Astrocyte (in vitro differentiated cells and primary cell): ENCODE data around the gene TMEM150A. TPM values are rescaled to one million over a fixed set of nuclear protein-coding genes. Genes with fewer than 3 reads are reported as not detected.

Experiments
- DNase-seq: peaks from one replicate; pipeline ENCODE4 v3.0.0-alpha.2; 2010; ENCODE audit warnings: low read depth
- FAIRE-seq: peaks from 2 replicates; lab custom pipeline; 2011; peaks lifted over from hg19 to GRCh38; lab: Jason Lieb, UNC
- H2AFZ ChIP-seq: 2 replicates; pipeline ENCODE4 v1.6.0; 2012; ENCODE audit warnings: low read depth, low read length, inconsistent platforms
- H3K27ac ChIP-seq: 2 replicates; pipeline ENCODE4 v1.5.1; 2011; ENCODE audit warnings: low read depth, low read length, inconsistent platforms
- H3K27me3 ChIP-seq: 2 replicates; pipeline ENCODE4 v1.6.0; 2011; ENCODE audit warnings: low read length, inconsistent platforms; ENCODE audit not compliant: insufficient read depth
- H3K36me3 ChIP-seq: 2 replicates; pipeline ENCODE4 v1.5.1; 2011; ENCODE audit warnings: low read length, inconsistent platforms; ENCODE audit not compliant: insufficient read depth
- H3K4me1 ChIP-seq: 2 replicates; pipeline ENCODE4 v1.5.1; 2011; ENCODE audit warnings: low read length, inconsistent platforms; ENCODE audit not compliant: insufficient read depth
- H3K4me2 ChIP-seq: 2 replicates; pipeline ENCODE4 v1.6.0; 2012; ENCODE audit warnings: low read length, inconsistent platforms
- H3K4me3 ChIP-seq: 2 replicates; pipeline ENCODE4 v1.5.1; 2011; ENCODE audit warnings: low read depth, mild to moderate bottlenecking, low read length, inconsistent platforms; ENCODE audit not compliant: insufficient read depth
- H3K79me2 ChIP-seq: 2 replicates; pipeline ENCODE4 v1.6.0; 2012; ENCODE audit warnings: mild to moderate bottlenecking, low read length, inconsistent platforms; ENCODE audit not compliant: insufficient read depth
- H3K9ac ChIP-seq: 2 replicates; pipeline ENCODE4 v1.6.0; 2012; ENCODE audit warnings: mild to moderate bottlenecking, low read length, inconsistent platforms
- H3K9me3 ChIP-seq: 2 replicates; pipeline ENCODE4 v1.5.1; 2012; ENCODE audit warnings: low read depth, mild to moderate bottlenecking, low read length, inconsistent platforms; ENCODE audit not compliant: insufficient read depth
- H4K20me1 ChIP-seq: 2 replicates; pipeline ENCODE4 v1.6.0; 2012; ENCODE audit warnings: low read length, inconsistent platforms; ENCODE audit not compliant: insufficient read depth
- H3K27ac Mint-ChIP-seq: one replicate; pipeline ENCODE4 v1.8.0; 2021; ENCODE audit warnings: mild to moderate bottlenecking, mixed read lengths; ENCODE audit not compliant: unreplicated experiment
- H3K27me3 Mint-ChIP-seq: one replicate; pipeline ENCODE4 v1.8.0; 2021; ENCODE audit warnings: low read depth, mixed read lengths; ENCODE audit not compliant: unreplicated experiment
- H3K36me3 Mint-ChIP-seq: one replicate; pipeline ENCODE4 v1.8.0; 2021; ENCODE audit warnings: low read depth, mixed read lengths; ENCODE audit not compliant: unreplicated experiment
- H3K4me1 Mint-ChIP-seq: one replicate; pipeline ENCODE4 v1.8.0; 2021; ENCODE audit warnings: low read depth, mixed read lengths; ENCODE audit not compliant: unreplicated experiment
- H3K4me3 Mint-ChIP-seq: one replicate; pipeline ENCODE4 v1.8.0; 2021; ENCODE audit warnings: mild to moderate bottlenecking, moderate library complexity, mixed read lengths; ENCODE audit not compliant: unreplicated experiment
- H3K9me3 Mint-ChIP-seq: one replicate; pipeline ENCODE4 v1.8.0; 2021; ENCODE audit warnings: mild to moderate bottlenecking, mixed read lengths; ENCODE audit not compliant: unreplicated experiment
- CTCF ChIP-seq: IDR thresholded peaks from 2 replicates; pipeline ENCODE4 v1.5.1; 2011; ENCODE audit warnings: low read depth, mild to moderate bottlenecking, inconsistent platforms, low read length, moderate library complexity; ENCODE audit not compliant: insufficient read depth
- EZH2 ChIP-seq: IDR thresholded peaks from 2 replicates; pipeline ENCODE4 v1.6.1; 2012; ENCODE audit warnings: mild to moderate bottlenecking, low read length, inconsistent platforms; ENCODE audit not compliant: insufficient read depth
- total RNA-seq: library from RNA; stranded (reverse); gene quantifications from 2 replicates; pipeline ENCODE4 v1.2.1, GENCODE V29; 2021

Gene TMEM150A
- total RNA-seq, 1 donor from 2014 or later: 20.4 TPM

- TF ChIP-seq CTCF: no peak
- TF ChIP-seq EZH2: no peak
- Histone ChIP-seq H3K27me3 (no peaks in the 10 kb centered on the region), H3K9ac (peak overlapping the region; percentile 95), H3K9me3 (no peaks in the 10 kb centered on the region), H3K36me3 (peaks cover 8% of the 10 kb centered on the region), H3K4me1 (peaks cover 21% of the 10 kb centered on the region), H3K4me3 (no peak overlapping the region), H3K27ac (no peak overlapping the region), H3K4me2 (peak overlapping the region; percentile 88), H2AFZ (no peak overlapping the region), H3K79me2 (peaks cover 34% of the 10 kb centered on the region), H4K20me1 (peaks cover 24% of the 10 kb centered on the region)
- H3K4me3 Mint-ChIP-seq: peak overlapping the region; percentile 100
- H3K36me3 Mint-ChIP-seq: peaks cover 10% of the 10 kb centered on the region
- no peaks in the 10 kb centered on the region for H3K9me3 Mint-ChIP-seq
- no peaks in the 10 kb centered on the region for H3K27me3 Mint-ChIP-seq
- no peak for DNase-seq
- peak overlapping the region; percentile 34 for H3K27ac Mint-ChIP-seq
- peaks cover 14% of the 10 kb centered on the region for H3K4me1 Mint-ChIP-seq
- no peak for FAIRE-seq
Measured at GRCh38 chr2:85597241-85597640, 5.3 kb downstream of the TMEM150A start.

- no peak for TF ChIP-seq CTCF
- no peak for TF ChIP-seq EZH2
- H3K27ac ChIP-seq: peak overlapping the region; percentile 94
- H3K9ac ChIP-seq: peak overlapping the region; percentile 95
Measured at GRCh38 chr2:85596486-85597143, 5.9 kb downstream of the TMEM150A start.

DNA sequence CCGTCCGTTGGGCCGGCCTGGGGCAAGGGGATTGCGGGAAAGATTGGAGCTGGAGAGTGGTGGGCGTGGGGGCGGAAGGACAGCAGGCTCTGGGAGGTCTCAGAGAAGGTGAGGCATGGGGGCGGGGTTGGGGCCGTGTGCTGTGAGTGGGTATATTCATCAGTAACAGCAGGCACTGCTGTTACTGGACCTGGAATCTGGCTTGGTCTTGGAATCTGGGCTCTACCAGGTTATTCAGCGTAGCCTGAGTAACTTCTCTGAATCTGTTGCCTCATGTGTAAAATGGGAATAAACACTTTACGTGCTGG, 6.5 kb downstream of the TMEM150A start:
- Mint-ChIP-seq H3K27me3 (no peaks in the 10 kb centered on the region), H3K4me1 (peaks cover 23% of the 10 kb centered on the region), H3K27ac (peak overlapping the region; percentile 94), H3K36me3 (peaks cover 10% of the 10 kb centered on the region), H3K4me3 (peak overlapping the region; percentile 100), H3K9me3 (peaks cover 3% of the 10 kb centered on the region)
- peak overlapping the region; percentile 88 for H3K4me2 ChIP-seq
- FAIRE-seq (no peak), DNase-seq (no peak)
- peak overlapping the region; percentile 95 for H3K9ac ChIP-seq
- H3K4me3 ChIP-seq: peak overlapping the region; percentile 93
- peaks cover 8% of the 10 kb centered on the region for H3K36me3 ChIP-seq
- H3K79me2 ChIP-seq: peaks cover 30% of the 10 kb centered on the region
- peak overlapping the region; percentile 94 for H3K27ac ChIP-seq
- no peaks in the 10 kb centered on the region for H3K27me3 ChIP-seq
- TF ChIP-seq EZH2 (no peak), CTCF (no peak)
- peak overlapping the region; percentile 77 for H2AFZ ChIP-seq
- H3K9me3 ChIP-seq: no peaks in the 10 kb centered on the region
- peaks cover 24% of the 10 kb centered on the region for H4K20me1 ChIP-seq
- H3K4me1 ChIP-seq: peaks cover 24% of the 10 kb centered on the region

More at GRCh38 chr2:85596486-85597143, 5.9 kb downstream of the TMEM150A start:
- Histone ChIP-seq H3K4me1 (peaks cover 21% of the 10 kb centered on the region), H4K20me1 (peaks cover 24% of the 10 kb centered on the region), H3K4me2 (peak overlapping the region; percentile 88), H3K9me3 (no peaks in the 10 kb centered on the region), H3K36me3 (peaks cover 8% of the 10 kb centered on the region), H3K4me3 (peak overlapping the region; percentile 93), H3K79me2 (peaks cover 36% of the 10 kb centered on the region), H3K27me3 (no peaks in the 10 kb centered on the region), H2AFZ (no peak overlapping the region)
- FAIRE-seq (no peak), DNase-seq (no peak)
- Mint-ChIP-seq H3K27me3 (no peaks in the 10 kb centered on the region), H3K4me3 (peak overlapping the region; percentile 100), H3K27ac (no peak overlapping the region), H3K4me1 (peaks cover 17% of the 10 kb centered on the region), H3K9me3 (no peaks in the 10 kb centered on the region), H3K36me3 (peaks cover 10% of the 10 kb centered on the region)
